NCI-H146 (cell line): ENCODE results near the gene R3HDM4.

Experiments
- DNase-seq: peaks from one replicate; lab custom pipeline; 2025; lab: John Stamatoyannopoulos, UW

The R3HDM4 gene

DNA sequence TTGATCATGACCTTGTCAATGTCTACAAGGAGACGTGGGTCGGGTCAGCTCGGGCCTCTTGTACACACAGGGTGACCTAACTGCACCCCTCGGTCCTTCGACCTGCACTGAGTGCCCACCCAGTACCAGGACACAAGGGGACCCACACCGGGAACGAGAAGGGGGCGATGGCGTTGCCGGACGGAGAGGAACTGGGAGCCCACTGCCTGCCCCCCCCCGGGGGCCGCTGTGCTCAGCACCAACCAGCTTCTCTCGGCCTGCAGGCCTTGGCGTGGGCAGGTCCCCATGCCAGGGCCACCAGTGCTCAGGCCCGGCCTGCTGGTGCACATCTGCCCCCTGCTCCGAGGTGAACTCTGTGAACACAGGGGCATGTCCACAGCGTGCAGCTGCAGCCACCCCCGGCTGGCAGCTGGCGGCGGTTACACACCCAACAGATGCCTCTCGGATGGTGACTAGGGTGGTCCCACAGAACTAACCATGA, 39.4 kb downstream of the R3HDM4 start:
- DNase-seq = no peak

DNA sequence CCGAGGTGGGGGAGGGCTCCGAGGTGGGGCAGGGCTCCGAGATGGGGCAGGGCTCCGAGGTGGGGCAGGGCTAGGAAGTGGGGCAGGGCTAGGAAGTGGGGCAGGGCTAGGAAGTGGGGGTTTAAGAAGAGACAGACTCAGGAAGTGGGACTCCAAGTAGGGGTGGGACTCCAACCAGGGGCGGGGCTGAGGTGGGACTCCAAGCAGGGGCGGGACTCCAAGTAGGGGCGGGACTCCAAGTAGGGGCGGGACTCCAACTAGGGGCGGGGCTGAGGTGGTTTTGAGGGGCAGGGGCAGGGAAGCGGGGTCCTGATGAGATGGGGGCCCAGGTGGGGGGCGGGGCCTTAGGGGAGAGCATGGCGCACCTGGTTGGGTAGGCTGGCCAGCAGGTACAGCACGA, 39.9 kb downstream of the R3HDM4 start:
- DNase-seq = no peak

DNA sequence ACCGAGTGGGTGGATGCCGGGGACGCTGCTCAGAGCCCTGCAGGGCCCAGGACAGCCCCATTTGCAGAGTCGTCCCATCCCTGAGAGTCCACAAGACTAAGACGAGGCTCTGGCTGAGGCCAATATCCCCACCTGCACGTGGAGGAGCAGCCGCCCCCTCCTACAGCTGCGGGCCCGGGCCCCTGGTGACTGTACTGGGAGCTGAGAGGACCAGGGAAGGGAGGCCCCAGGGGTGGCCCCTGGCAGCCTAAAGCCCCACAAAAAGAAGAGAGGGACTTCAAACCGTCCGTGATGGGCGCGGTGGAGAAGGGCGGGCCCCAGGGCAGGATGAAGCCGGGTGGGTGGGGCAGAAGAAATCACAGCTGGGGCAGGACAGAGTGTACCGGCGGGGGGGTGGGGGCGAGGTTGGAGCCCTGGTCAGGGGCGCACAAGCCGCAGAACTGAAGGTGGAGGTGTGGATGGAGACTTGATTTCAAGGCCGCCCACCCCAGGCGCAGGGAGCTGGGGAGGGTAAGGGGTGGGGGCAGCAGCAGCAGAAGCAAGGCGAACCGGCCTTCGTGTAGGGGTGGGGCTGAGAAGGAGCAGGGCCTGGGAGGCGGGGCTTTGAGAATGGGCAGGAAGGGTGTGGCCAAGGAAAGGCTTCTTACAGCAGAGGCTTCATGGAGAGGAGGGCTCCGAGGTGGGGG, 40.6 kb downstream of the R3HDM4 start:
- no peak for DNase-seq

DNA sequence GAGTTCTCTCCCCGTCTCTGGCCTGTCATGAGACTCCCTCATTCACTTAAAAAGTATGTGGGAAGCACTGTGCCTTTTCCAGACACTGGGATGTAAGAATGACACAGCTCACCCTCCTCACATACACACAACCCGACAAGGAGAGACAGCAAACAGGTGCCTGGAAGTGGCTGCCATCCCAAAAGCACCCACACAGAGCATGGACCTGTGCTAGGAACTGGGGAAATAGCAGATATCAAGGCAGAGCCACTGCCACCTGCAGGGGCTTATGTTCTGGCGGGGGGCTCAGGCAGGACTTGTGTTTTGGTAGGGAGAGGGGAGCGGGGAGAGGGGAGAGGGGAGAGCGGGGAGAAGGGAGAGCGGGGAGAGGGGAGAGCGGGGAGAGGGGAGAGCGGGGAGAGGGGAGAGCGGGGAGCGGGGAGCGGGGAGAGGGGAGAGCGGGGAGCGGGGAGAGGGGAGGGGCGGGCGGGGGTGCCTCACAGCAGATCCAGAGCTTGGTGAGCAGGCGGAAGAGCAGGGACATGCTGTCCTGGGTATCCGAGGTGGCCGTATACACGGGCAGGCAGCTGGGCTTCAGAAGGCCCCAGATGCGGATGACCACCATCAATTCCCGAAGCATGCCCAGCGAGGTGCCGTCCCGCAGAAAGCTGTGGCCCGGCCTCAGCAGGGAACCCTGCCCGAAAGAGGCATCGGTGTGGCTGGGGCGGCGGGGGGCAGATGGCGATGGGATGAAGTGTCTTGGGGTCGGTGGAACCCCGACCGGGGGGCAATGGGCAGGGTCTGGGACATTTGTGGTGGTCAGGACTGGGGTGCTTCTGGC, 41.4 kb downstream of the R3HDM4 start:
- no peak for DNase-seq

DNA sequence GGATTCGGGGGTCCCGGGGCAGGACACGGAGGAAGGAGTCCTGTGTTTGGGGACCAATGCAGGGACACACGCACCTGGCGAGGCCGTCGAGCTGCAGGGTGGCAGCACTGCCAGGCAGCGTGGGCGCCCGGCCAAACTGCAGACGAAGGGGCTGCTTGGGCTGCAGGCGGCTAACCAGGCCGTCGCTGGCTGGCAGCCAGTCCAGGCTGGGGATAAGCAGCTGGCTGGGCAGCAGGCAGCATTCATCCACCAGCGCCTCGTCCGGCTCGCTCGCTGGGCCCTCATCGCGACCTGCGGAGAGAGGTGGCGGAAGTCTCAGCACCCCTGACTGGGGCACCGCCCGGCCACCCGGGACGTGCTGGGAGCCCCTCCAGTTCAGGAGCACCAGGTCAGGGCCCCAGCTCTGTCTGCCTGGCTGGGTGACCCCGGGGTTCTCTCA, 42.0 kb downstream of the R3HDM4 start:
- DNase-seq = no peak

DNA sequence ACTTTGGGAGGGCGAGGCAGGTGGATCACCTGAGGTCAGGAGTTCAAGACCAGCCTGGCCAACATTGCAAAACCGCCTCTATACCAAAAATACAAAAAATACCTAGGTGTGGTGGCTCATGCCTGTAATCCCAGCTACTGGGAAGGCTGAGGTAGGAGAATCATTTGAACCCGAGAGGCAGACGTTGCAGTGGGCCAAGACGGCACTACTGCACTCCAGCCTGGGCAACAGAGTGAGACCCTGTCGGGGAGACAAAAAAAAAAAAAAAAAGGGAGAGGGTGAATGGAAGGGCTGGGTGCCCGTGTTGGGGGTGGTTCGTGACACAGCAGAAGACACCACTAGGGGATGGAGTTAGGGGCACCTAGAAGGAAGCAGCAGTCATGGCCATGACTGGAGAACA, 42.7 kb downstream of the R3HDM4 start:
- DNase-seq = no peak

DNA sequence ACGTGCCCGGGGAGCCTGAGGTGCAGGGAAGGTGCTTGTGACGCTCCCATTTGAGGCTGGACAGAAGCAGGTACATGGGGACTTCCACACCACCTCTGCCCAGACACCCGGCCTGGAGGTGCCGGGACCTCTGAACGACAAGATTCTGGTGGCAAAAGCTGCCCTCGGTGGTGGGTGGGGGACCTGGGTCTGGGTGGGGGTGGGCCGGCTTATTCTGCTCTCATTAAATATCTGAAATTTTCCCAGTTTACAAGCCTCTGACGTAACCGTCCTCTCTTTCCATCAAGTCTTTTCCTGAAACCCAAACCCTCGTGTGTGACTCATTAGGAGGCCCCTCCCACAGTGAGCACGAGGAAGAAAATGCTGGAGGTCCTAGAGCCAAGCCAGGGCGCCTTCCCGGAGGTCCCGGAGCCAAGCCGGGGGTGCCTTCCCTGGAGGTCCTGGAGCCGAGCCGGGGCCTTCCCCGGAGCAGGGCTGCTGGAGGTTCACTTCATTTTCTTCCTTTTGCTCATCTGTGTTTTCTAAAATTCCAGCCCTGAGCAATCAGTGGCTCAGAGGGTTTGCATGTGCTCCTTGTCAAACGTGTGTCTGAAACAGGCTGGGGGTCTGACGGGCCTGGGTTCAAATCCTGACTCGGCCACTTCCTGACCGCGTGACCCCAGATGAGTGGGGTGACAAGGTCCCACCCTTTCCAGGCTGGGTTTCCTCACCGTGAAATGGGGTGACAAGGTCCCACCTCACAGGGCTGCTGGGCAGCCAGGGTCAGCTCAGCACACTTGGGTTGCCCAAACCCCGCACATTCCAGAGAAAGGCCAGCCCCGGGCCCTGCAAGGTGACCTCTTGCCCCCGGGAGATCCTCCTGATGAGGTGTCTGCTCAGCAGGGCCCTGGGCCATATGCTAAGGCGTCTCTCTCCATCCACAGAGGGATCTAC, 43.5 kb downstream of the R3HDM4 start:
- no peak for DNase-seq

DNA sequence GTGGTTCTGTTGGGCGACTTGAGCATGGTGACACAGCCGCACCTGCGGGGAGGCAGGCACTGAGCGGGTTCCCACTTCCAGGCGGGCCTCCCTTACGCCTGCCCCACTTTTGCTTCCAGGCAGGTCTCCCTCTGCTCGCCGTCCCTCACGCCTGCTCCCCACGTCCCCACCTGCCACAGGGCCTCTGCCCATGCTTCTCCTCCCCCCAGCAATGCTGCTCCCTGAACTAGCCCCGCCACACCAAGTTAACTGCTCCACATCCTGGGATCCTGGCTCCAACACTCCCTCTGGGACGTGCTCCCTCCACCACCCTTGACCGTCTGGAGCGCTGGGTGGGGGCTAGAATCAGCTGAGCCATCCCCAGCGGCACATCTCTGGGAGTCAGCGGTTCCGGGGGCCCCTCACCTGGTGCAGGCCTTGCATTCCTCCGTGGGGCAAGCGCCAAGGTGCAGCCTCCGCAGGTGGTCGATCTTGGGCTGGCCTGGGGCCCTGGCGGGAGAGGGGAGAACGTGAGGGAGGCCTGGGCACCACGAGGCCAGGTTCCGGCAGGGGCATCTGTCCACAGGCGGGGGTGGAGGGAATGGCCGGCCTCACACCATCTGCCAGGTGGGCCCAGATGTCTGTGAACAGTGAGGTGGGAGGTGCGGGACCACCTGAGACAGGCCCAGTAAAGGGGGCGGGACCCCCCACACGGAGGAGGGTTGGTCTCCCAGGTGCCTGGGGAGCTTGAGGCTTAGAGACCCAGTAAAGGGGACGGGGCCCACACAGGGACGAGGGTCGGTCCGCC, 44.4 kb downstream of the R3HDM4 start:
- no peak for DNase-seq

DNA sequence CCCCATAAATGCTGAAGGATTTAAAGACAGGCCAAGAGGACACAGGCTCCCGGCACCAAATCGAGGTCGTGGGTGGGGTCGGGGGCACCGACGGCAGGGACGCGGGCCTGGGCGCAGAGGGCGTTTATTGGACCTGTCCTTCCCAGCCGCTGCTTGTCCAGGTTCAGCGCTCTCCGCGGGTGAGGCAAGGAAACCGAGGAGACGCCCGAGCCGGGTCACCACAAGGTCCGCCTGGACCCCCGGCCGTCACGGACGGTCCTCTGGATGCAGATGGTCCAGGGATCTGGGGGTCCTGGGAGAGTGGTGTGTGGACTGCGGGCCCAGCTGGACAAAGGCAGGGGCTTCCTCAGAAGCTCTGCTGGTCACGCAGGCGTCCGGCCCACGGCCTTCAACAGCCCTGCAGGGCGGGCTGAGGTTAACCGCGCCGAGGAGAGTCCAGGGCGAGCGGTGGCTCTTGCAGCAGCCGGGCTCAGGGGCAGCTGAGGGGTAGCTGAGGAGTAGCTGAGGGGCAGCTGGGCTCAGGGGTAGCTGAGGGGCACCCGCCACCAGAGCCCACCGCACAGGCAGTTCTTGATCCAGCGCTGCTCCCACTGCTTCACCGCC, 45.1 kb downstream of the R3HDM4 start:
- DNase-seq = no peak

DNA sequence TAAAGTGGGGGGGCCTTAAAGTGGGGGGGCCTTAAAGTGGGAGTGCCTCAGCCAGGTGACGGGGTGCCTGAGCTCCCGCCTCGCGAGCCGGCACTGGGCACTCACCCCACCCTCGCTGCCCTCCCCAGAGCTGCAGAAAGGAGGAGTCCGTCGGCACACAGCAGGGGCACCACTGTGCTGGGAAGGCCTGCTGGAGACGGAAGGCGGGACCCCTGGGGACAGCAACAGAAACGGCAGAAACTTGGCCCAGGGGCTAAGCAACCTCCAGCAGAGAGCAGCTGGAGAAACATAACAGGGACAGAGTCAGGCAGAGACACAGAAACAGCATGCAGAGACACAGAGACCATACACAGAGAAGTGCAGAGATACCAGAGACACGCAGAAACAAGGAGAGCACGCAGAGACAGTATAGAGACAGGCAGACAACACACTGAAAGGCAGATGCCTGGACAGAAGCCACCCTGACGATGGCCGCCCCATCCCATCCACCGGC, 45.7 kb downstream of the R3HDM4 start:
- DNase-seq = no peak

DNA sequence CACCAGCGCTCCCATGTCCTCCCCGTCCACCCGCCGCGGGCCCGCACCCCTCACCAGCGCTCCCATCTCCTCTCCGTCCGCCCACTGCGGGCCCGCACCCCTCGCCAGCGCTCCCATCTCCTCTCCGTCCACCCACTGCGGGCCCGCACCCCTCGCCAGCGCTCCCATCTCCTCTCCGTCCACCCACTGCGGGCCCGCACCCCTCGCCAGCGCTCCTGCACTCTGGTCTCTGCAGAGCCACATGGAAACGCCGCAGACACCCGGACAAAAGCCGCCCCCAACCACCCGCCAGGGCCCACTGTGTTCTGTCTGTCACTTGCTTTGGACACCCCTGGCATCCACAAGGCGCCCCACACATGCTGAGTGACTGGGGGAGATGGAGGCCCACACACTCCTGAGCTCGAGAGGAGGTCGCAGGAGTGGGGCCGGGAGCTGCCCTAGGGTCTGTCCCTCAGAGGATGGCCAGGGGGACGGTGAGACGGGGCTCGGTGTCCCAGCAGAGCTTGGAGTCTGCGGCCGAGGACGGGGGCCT, 46.2 kb downstream of the R3HDM4 start:
- no peak for DNase-seq

DNA sequence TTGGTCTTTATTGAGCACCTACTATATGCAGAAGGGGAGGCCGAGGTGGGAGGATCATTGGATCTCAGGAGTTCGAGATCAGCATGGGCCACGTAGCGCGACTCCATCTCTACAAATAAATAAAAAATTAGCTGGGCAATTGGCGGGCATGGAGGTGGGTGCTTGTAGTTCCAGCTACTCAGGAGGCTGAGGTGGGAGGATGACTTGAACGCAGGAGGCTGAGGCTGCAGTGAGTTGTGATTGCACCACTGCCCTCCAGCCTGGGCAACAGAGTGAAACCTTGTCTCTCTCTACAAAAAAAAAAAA, 49.8 kb downstream of the R3HDM4 start:
- DNase-seq = no peak

DNA sequence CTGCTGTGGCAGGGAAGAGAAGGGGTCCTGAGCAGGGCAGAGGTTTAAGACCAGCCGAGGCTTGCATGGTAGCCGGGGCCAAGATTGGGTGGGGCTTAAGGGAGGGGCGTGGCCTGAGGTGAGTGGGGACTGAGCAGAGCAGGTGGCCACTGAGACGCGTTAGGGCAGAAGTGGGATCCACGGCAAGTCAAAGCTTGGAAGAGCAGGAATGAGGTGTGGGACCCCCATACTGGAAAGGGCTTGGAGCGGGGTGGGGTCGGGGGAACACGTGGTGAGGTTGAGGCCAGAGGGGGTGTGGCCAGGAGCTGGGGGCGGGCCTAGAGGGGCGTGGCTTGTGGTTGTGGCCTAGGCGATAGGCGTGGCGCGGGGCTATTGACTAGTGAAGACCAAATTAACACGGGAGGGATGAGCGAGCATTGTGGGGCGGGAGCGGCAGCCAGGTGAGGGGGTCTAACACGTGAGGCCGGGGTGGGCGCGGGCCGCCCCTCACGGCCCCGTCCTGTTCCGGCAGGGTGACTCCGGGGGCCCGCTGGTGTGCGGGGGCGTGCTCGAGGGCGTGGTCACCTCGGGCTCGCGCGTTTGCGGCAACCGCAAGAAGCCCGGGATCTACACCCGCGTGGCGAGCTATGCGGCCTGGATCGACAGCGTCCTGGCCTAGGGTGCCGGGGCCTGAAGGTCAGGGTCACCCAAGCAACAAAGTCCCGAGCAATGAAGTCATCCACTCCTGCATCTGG, 50.3 kb downstream of the R3HDM4 start:
- DNase-seq = no peak

DNA sequence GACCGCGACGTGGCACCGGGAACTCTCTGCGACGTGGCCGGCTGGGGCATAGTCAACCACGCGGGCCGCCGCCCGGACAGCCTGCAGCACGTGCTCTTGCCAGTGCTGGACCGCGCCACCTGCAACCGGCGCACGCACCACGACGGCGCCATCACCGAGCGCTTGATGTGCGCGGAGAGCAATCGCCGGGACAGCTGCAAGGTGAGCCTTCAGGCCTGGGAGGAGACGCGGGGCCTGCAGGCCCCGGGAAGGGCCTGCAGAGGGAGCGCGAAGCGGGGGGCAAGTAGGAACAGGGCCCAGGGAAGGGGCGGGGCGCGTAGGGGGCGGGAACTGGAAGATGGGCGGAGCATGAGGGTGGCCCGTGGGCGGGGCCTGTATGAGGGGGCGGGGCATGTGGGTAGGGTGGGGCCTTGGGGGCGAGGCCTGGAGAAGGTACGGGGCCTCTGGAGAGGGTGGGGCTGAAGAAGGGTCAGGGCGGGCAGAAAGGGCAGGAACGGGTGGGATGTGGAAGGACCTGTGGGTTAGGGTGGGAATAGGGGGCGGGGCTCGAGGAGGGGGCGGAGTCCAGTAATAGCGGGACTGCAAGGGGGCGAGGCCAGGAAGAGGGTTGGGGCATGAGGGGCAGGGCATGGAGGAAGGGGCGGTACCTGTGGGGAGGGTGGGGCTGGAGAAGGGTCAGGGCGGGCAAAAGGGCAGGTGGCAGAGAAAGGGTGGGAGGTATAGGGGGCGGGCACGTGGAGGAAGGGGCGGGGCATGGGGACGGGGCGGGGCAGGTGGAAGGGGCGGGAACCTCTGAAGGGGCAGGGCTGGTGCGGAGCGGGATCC, 51.1 kb downstream of the R3HDM4 start:
- DNase-seq = peak; percentile 70

DNA sequence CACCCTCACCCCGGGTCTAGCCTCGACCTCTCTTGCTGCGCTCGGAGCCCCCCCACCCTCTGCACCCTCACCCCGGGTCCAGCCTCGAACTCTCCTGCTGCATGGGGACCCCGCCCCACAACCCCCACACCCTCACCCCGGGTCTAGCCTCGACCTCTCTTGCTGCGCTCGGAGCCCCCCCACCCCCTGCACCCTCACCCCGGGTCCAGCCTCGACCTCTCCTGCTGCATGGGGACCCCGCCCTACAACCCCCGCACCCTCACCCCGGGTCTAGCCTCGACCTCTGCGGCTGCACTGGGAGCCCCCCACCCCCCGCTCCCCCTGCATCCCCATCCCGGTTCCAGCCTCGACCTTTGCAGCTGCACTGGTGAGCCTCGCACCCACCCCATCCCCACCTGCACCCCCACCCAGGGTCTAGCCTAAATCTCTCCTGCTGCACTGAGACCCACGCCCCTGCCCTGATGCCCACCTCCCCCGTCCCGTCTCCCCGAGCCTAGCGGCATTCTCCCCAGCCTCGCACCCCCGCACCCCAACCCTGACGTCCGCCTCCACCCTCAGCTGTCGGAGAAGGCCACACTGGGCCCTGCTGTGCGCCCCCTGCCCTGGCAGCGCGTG, 51.8 kb downstream of the R3HDM4 start:
- no peak for DNase-seq

DNA sequence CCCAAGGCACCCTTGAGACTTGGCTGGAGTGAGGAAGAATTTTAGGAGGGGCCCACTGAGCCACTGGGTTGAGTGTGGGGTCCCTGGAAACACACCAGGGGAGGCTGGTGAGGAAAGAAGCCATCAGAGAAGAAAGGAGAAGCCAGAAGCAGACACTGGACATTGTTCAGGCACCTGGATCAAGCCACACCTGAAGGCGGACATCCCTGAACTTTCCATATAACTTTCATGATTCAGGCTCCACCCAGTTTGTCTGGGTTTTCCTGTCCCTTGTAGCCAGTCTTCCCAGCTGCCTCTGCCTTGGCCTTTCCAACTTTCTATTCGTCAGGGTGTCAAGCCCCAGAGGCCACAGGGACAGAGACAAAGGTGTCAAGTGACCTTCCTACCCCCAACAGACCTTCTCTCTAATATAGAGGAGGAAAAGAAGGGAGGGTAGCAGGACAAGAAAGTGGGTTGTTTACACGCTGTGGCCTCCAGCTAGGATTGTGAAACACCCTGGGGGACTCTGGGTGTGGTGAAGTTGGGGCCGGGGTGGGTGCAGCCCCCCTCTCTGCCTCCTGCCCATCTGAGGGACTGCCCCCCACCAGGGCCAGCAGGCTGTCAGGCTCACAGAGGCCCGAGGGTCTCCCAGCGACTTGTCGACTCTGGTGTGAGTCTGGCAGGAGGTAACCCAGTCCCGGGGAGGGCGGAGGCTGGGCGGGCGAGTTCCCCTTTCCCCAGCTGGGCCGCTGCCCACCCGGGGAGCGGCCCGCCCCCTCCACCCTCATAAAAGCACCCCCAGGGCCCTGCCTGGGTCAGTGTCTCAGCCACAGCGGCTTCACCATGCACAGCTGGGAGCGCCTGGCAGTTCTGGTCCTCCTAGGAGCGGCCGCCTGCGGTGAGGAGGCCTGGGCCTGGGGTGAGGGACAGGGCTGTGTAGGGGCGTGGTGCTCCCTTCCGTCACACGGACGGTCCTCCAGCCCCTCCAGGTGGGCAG, 53.9 kb downstream of the R3HDM4 start, which contains the start of gene CFD:
Gene CFD, plus strand, starts transcription at position 797 of the 976 bp plus-strand sequence. Its CDS starts 26 bp downstream, at position 823.
- peak; percentile 25 for DNase-seq

DNA sequence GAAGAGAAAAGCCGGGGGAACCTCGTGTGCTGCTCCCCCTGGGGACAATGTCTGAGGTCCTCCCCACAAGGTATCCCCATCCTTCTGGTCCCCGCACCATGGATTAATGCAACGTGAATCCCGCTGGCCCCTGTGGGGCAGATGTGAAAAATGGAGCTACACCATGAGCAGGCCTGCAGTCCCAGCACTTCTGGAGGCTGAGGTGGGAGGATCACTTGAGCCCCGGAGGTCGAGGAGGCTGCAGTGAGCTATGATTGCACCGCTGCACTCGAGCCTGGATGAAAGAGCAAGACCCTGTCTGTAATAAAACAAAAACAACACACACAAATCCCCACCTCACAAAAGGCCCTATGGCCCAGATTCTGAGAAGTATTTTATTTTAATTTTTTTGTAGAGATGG, 54.7 kb downstream of the R3HDM4 start:
- DNase-seq = no peak
